Measurements from ENCODE around the gene LOXL1. TPM values are rescaled to one million over a fixed set of nuclear protein-coding genes. Genes with fewer than 3 reads are reported as not detected.

The LOXL1 gene
- total RNA-seq, 4 donors from 2014 or later = 1.8 to 8.3 (median 5.4) TPM

GRCh38 chr15:73908030-73908821 lies 18.0 kb upstream of the LOXL1 start:
- Histone ChIP-seq H3K4me1 (no peaks in the 10 kb centered on the region), H3K27ac (no peak overlapping the region), H3K9me3 (no peaks in the 10 kb centered on the region), H3K36me3 (no peaks in the 10 kb centered on the region), H3K27me3 (no peaks in the 10 kb centered on the region), H3K4me3 (no peak overlapping the region)
- TF ChIP-seq CTCF (IDR thresholded peaks at IDR 0.05) (peak; percentile 49 to 91 (median 85)), POLR2A (IDR thresholded peaks at IDR 0.05) (no peak)
- peak; percentile 66 to 90 (median 89) for DNase-seq

GRCh38 chr15:73908822-73909122 lies 17.5 kb upstream of the LOXL1 start:
- Histone ChIP-seq H3K4me1 (no peaks in the 10 kb centered on the region), H3K36me3 (no peaks in the 10 kb centered on the region), H3K27ac (no peak overlapping the region), H3K4me3 (no peak overlapping the region), H3K27me3 (no peaks in the 10 kb centered on the region), H3K9me3 (no peaks in the 10 kb centered on the region)
- DNase-seq = no peak
- TF ChIP-seq CTCF (IDR thresholded peaks at IDR 0.05) (no peak), POLR2A (IDR thresholded peaks at IDR 0.05) (no peak)

- DNase-seq = no peak
- no peaks in the 10 kb centered on the region for H3K4me1 ChIP-seq
- no peaks in the 10 kb centered on the region for H3K9me3 ChIP-seq
- H3K27ac ChIP-seq = no peak overlapping the region
- no peaks in the 10 kb centered on the region for H3K27me3 ChIP-seq
- H3K36me3 ChIP-seq = no peaks in the 10 kb centered on the region
- H3K4me3 ChIP-seq = no peak overlapping the region
- TF ChIP-seq CTCF (IDR thresholded peaks at IDR 0.05) (no peak), POLR2A (IDR thresholded peaks at IDR 0.05) (no peak)
Observed at GRCh38 chr15:73909651-73910050, 16.6 kb upstream of the LOXL1 start.

- Histone ChIP-seq H3K4me3 (no peak overlapping the region), H3K36me3 (no peaks in the 10 kb centered on the region), H3K27ac (no peak overlapping the region), H3K4me1 (no peaks in the 10 kb centered on the region), H3K27me3 (no peaks in the 10 kb centered on the region), H3K9me3 (no peaks in the 10 kb centered on the region)
- TF ChIP-seq POLR2A (IDR thresholded peaks at IDR 0.05) (no peak), CTCF (IDR thresholded peaks at IDR 0.05) (no peak)
- DNase-seq = peak in 1 of 3 donors; percentile 27
Observed at GRCh38 chr15:73910522-73911303, 15.5 kb upstream of the LOXL1 start.

GRCh38 chr15:73912030-73912596 lies 14.1 kb upstream of the LOXL1 start:
- Histone ChIP-seq H3K4me3 (no peak overlapping the region), H3K27ac (no peak overlapping the region), H3K4me1 (no peaks in the 10 kb centered on the region), H3K27me3 (no peaks in the 10 kb centered on the region), H3K36me3 (no peaks in the 10 kb centered on the region), H3K9me3 (no peaks in the 10 kb centered on the region)
- DNase-seq = peak in 1 of 3 donors; percentile 23
- no peak for TF ChIP-seq CTCF (IDR thresholded peaks at IDR 0.05)
- no peak for TF ChIP-seq POLR2A (IDR thresholded peaks at IDR 0.05)

Measured in Peyer's patch (tissue), 4 donors.